ENCODE measurements around the gene RAD1. TPM values are rescaled to one million over a fixed set of nuclear protein-coding genes. Genes with fewer than 3 reads are reported as not detected.

The RAD1 gene
- total and polyA plus RNA-seq, 2 donors from 2014 or later = 14.8 to 15.3 TPM

DNA sequence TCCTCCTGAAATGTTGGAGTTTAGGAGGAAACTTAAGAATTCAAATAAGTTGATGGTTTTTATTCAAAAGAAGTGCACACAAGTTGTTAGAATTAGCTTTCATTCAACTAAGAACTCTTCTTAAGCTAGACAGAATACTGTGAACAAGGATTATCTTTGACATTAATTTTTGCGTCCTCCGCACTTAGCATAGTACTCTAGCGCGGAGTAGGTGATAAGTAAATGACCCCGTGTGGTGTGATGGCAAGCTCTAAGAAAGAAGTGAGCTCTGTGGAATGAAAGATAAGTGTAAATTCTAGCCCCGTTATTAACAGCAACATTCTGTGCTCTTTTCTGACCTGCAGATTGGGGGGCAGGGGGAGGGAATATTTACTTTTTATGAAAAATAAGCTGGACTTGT lies 1.2 kb upstream of the RAD1 start:
- intact Hi-C loops (cut with DNase I) = no loop called here
- no peak for FAIRE-seq
- Histone ChIP-seq H3K4me1 (ENCODE audit: control insufficient read depth in 2 of 3, insufficient read depth in 2 of 3, low read depth in 1 of 3, low read length in 3 of 3) (peaks cover 0 to 18% (median 9%) of the 10 kb centered on the region in 3 donors), H3K27ac (ENCODE audit: low read depth in 2 of 2, low read length in 2 of 2) (no peak overlapping the region), H3K9me3 (ENCODE audit: control insufficient read depth in 2 of 3, insufficient read depth in 1 of 3, low read length in 3 of 3) (no peaks in the 10 kb centered on the region), H3K9ac (ENCODE audit: low read length in 3 of 3) (peak overlapping the region in 2 of 3 donors; percentile 90 to 96), H3K27me3 (ENCODE audit: control insufficient read depth, insufficient read depth, low read length) (no peaks in the 10 kb centered on the region), H3K36me3 (ENCODE audit: control insufficient read depth in 2 of 3, insufficient read depth in 3 of 3, low read length in 3 of 3) (peaks cover 1 to 22% (median 4%) of the 10 kb centered on the region in 3 donors), H3K4me3 (ENCODE audit: low read length in 3 of 3) (peak overlapping the region; percentile 96 to 97 (median 96))
- TF ChIP-seq, protein P1, sequence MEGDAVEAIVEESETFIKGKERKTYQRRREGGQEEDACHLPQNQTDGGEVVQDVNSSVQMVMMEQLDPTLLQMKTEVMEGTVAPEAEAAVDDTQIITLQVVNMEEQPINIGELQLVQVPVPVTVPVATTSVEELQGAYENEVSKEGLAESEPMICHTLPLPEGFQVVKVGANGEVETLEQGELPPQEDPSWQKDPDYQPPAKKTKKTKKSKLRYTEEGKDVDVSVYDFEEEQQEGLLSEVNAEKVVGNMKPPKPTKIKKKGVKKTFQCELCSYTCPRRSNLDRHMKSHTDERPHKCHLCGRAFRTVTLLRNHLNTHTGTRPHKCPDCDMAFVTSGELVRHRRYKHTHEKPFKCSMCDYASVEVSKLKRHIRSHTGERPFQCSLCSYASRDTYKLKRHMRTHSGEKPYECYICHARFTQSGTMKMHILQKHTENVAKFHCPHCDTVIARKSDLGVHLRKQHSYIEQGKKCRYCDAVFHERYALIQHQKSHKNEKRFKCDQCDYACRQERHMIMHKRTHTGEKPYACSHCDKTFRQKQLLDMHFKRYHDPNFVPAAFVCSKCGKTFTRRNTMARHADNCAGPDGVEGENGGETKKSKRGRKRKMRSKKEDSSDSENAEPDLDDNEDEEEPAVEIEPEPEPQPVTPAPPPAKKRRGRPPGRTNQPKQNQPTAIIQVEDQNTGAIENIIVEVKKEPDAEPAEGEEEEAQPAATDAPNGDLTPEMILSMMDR (IDR thresholded peaks at IDR 0.05; ENCODE audit: borderline replicate concordance, extremely low read depth, insufficient read depth) = no peak
- no peak for DNase-seq

DNA sequence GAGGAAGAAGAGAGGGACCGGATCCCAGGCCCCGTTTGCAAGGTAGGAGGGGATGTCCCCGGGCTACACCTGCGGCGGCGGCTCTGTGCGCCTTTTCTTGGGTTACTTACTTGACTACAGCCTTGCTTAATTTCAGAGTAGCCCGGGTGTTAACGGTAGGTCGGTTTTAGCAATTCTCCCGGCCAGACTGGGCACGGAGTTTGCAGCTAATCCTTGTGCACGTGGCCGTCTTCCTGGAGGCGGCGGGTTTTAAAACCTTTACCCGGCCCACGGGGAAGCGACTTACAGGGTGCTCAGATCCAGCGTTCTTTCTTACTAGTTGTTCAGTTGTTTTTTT lies 520 bp upstream of the RAD1 start:
- intact Hi-C loops (cut with DNase I) = no loop called here
- no peak for FAIRE-seq
- DNase-seq = no peak
- Histone ChIP-seq H3K4me3 (ENCODE audit: low read length in 3 of 3) (peak overlapping the region; percentile 96 to 97 (median 96)), H3K27ac (ENCODE audit: low read depth in 2 of 2, low read length in 2 of 2) (peak overlapping the region; percentile 78 to 83), H3K4me1 (ENCODE audit: control insufficient read depth in 2 of 3, insufficient read depth in 2 of 3, low read depth in 1 of 3, low read length in 3 of 3) (peaks cover 0 to 18% (median 9%) of the 10 kb centered on the region in 3 donors), H3K9me3 (ENCODE audit: control insufficient read depth in 2 of 3, insufficient read depth in 1 of 3, low read length in 3 of 3) (no peaks in the 10 kb centered on the region), H3K27me3 (ENCODE audit: control insufficient read depth, insufficient read depth, low read length) (no peaks in the 10 kb centered on the region), H3K9ac (ENCODE audit: low read length in 3 of 3) (peak overlapping the region; percentile 90 to 96 (median 96)), H3K36me3 (ENCODE audit: control insufficient read depth in 2 of 3, insufficient read depth in 3 of 3, low read length in 3 of 3) (peaks cover 7 to 27% (median 10%) of the 10 kb centered on the region in 3 donors)
- TF ChIP-seq, protein P1 (IDR thresholded peaks at IDR 0.05; ENCODE audit: borderline replicate concordance, extremely low read depth, insufficient read depth) = no peak

DNA sequence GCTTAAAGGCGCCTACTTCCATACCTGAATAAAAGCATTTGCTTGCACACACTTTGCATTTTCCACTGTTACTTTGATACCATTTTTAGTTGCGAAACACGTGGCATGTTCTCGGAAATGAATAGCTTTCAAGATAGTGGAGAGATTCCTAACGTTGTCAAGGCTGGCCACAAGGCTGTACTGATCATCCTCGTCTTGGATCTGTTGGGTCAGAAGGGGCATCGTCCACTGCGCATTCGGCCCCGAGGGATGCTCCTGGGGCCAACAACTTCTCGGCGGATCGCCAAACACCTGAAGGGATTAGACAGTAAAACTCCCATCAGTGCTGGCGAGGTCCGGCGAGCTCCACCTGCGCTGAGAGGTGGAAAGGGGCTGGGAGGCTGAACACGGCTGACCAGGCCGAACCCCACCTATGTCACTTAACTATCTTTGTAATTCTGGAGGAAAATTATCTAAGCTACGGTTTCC lies 599 bp downstream of the RAD1 start:
- intact Hi-C loops (cut with DNase I) = no loop called here
- Histone ChIP-seq H3K4me3 (ENCODE audit: low read length in 3 of 3) (peak overlapping the region; percentile 96 to 97 (median 96)), H3K27me3 (ENCODE audit: control insufficient read depth, insufficient read depth, low read length) (no peaks in the 10 kb centered on the region), H3K27ac (ENCODE audit: low read depth in 2 of 2, low read length in 2 of 2) (peak overlapping the region; percentile 78 to 83), H3K9ac (ENCODE audit: low read length in 3 of 3) (peak overlapping the region; percentile 87 to 91 (median 90)), H3K9me3 (ENCODE audit: control insufficient read depth in 2 of 3, insufficient read depth in 1 of 3, low read length in 3 of 3) (no peaks in the 10 kb centered on the region), H3K4me1 (ENCODE audit: control insufficient read depth in 2 of 3, insufficient read depth in 2 of 3, low read depth in 1 of 3, low read length in 3 of 3) (peaks cover 0 to 18% (median 9%) of the 10 kb centered on the region in 3 donors), H3K36me3 (ENCODE audit: control insufficient read depth in 2 of 3, insufficient read depth in 3 of 3, low read length in 3 of 3) (peaks cover 9 to 18% (median 11%) of the 10 kb centered on the region in 3 donors)
- FAIRE-seq (no peak), DNase-seq (peak in 3 of 5 donors; percentile 37 to 80 (median 71))
- TF ChIP-seq, protein P1 (IDR thresholded peaks at IDR 0.05; ENCODE audit: borderline replicate concordance, extremely low read depth, insufficient read depth) = no peak

DNA sequence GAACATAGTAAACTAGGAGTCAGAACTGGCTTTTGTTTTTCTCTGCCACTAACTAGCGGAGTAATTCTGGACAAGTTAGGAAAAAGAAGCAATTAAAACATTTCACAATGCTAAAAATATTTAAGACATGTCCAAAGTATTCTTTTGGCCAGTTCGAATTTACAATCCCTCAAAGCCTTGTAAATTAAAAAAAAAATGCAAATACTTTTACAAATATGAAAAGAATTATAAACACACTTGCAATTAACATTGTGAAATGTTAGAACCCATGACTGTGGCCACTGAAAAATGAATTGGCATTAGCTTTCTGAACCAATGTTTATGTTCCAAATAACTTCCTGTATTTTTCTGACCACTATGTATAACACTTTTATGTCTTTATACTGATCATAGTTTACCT lies 2.2 kb downstream of the RAD1 start:
- Histone ChIP-seq H3K9me3 (ENCODE audit: control insufficient read depth in 2 of 3, insufficient read depth in 1 of 3, low read length in 3 of 3) (no peaks in the 10 kb centered on the region), H3K36me3 (ENCODE audit: control insufficient read depth in 2 of 3, insufficient read depth in 3 of 3, low read length in 3 of 3) (peaks cover 13% of the 10 kb centered on the region in 3 donors), H3K27ac (ENCODE audit: low read depth in 2 of 2, low read length in 2 of 2) (no peak overlapping the region), H3K9ac (ENCODE audit: low read length in 3 of 3) (no peak overlapping the region), H3K4me1 (ENCODE audit: control insufficient read depth in 2 of 3, insufficient read depth in 2 of 3, low read depth in 1 of 3, low read length in 3 of 3) (peaks cover 0 to 18% (median 9%) of the 10 kb centered on the region in 3 donors), H3K27me3 (ENCODE audit: control insufficient read depth, insufficient read depth, low read length) (no peaks in the 10 kb centered on the region), H3K4me3 (ENCODE audit: low read length in 3 of 3) (no peak overlapping the region)
- no peak for DNase-seq
- intact Hi-C loops (cut with DNase I) = no loop called here
- TF ChIP-seq, protein P1 (IDR thresholded peaks at IDR 0.05; ENCODE audit: borderline replicate concordance, extremely low read depth, insufficient read depth) = no peak
- no peak for FAIRE-seq
